Endothelial cell of umbilical vein (primary cell): ENCODE data around the gene CLPSL2.

Experiments used
- EZH2 ChIP-seq: IDR thresholded peaks from 2 replicates; pipeline ENCODE4 v1.6.1; 2012; ENCODE audit warnings: borderline replicate concordance, low read depth, mild to moderate bottlenecking, moderate library complexity, low read length, inconsistent platforms; ENCODE audit not compliant: severe bottlenecking
- POLR2A ChIP-seq: IDR thresholded peaks from 2 replicates; pipeline ENCODE4 v1.6.1; 2012; ENCODE audit warnings: low read depth, mild to moderate bottlenecking, control low read depth, low read length
- POLR2AphosphoS5 ChIP-seq: IDR thresholded peaks from 2 replicates; pipeline ENCODE4 v1.6.1; 2012; ENCODE audit warnings: low read depth, mild to moderate bottlenecking, control low read depth, low read length, moderate library complexity; ENCODE audit not compliant: insufficient read depth
- TF ChIP-seq, protein P1 (sequence below), 2 donors: IDR thresholded peaks; 1 replicate in 1 of 2; 2 replicates in 1 of 2; pipeline ENCODE4 v1.5.1; 2011; ENCODE audit warnings: low read length in 2 of 2, mild to moderate bottlenecking in 2 of 2, moderate library complexity in 2 of 2, control low read depth in 1 of 2, inconsistent platforms in 1 of 2, low read depth in 1 of 2; ENCODE audit not compliant: insufficient read depth in 1 of 2; ENCODE audit errors: extremely low read depth in 1 of 2

DNA sequence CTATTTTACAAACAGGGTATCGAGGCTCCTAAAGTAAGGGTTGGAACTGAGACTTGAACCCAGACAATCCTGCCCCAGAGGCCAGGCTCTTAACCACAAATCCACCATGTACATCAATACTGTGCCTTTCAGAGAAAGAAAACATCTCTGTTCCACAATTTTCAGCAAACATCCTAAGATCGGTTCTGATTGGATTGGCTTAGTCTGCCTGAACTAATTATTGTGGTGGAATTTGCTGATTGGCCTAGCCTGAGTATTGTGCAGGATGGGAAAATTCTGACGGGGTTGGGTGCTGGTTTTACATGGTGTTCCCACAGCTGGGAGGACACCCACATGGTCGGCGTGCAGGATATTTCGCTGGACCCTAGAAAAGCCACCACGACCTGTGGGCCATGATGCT is 4.3 kb downstream of the CLPSL2 start, which contains the start of gene CLPSL1:
- TF ChIP-seq, protein P1, sequence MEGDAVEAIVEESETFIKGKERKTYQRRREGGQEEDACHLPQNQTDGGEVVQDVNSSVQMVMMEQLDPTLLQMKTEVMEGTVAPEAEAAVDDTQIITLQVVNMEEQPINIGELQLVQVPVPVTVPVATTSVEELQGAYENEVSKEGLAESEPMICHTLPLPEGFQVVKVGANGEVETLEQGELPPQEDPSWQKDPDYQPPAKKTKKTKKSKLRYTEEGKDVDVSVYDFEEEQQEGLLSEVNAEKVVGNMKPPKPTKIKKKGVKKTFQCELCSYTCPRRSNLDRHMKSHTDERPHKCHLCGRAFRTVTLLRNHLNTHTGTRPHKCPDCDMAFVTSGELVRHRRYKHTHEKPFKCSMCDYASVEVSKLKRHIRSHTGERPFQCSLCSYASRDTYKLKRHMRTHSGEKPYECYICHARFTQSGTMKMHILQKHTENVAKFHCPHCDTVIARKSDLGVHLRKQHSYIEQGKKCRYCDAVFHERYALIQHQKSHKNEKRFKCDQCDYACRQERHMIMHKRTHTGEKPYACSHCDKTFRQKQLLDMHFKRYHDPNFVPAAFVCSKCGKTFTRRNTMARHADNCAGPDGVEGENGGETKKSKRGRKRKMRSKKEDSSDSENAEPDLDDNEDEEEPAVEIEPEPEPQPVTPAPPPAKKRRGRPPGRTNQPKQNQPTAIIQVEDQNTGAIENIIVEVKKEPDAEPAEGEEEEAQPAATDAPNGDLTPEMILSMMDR (IDR thresholded peaks at IDR 0.05; ENCODE audit: extremely low read depth in 1 of 2, insufficient read depth in 1 of 2, low read depth in 1 of 2, low read length in 2 of 2), result no peak
- TF ChIP-seq POLR2A, result no peak
- no peak for TF ChIP-seq POLR2AphosphoS5
- TF ChIP-seq EZH2, result no peak
